Smooth muscle cell of the brain vasculature (primary cell): ENCODE data around the gene TIMP2.
A peak's percentile ranks its signal among the peaks of the same experiment; 100 is the strongest.

Source experiments
- DNase-seq: peaks from one replicate; pipeline ENCODE4 v3.0.0-alpha.2; 2012; ENCODE audit warnings: low read depth, low spot score

TIMP2 gene

GRCh38 chr17:78839235-78839761 is 85.9 kb downstream of the TIMP2 start:
- DNase-seq, result no peak

GRCh38 chr17:78838574-78839005 is 86.6 kb downstream of the TIMP2 start:
- no peak for DNase-seq

GRCh38 chr17:78836420-78837021 is 88.7 kb downstream of the TIMP2 start:
- DNase-seq, result no peak

GRCh38 chr17:78834571-78834970 is 90.6 kb downstream of the TIMP2 start:
- no peak for DNase-seq

- DNase-seq, result no peak
Measured at GRCh38 chr17:78832541-78832810, 92.7 kb downstream of the TIMP2 start.

GRCh38 chr17:78831688-78832540 is 93.3 kb downstream of the TIMP2 start:
- DNase-seq, result no peak

GRCh38 chr17:78829477-78829876 is 95.7 kb downstream of the TIMP2 start:
- DNase-seq, result no peak

GRCh38 chr17:78828470-78829185 is 96.6 kb downstream of the TIMP2 start:
- no peak for DNase-seq

GRCh38 chr17:78826836-78827509 is 98.2 kb downstream of the TIMP2 start:
- no peak for DNase-seq

- DNase-seq, result no peak
Measured at GRCh38 chr17:78826421-78826820, 98.8 kb downstream of the TIMP2 start.

GRCh38 chr17:78825696-78826095 is 99.5 kb downstream of the TIMP2 start:
- DNase-seq, result no peak

GRCh38 chr17:78824240-78824639 is 100.9 kb downstream of the TIMP2 start:
- no peak for DNase-seq

- DNase-seq, result no peak
Measured at GRCh38 chr17:78823282-78824046, 101.7 kb downstream of the TIMP2 start.

GRCh38 chr17:78822552-78822951 is 102.6 kb downstream of the TIMP2 start:
- DNase-seq, result peak; percentile 49

GRCh38 chr17:78821961-78822360 is 103.2 kb downstream of the TIMP2 start:
- no peak for DNase-seq

GRCh38 chr17:78820841-78821240 is 104.3 kb downstream of the TIMP2 start:
- no peak for DNase-seq

GRCh38 chr17:78819806-78820792 is 105.1 kb downstream of the TIMP2 start:
- no peak for DNase-seq

GRCh38 chr17:78819402-78819801 is 105.8 kb downstream of the TIMP2 start:
- DNase-seq, result no peak

- DNase-seq, result no peak
Measured at GRCh38 chr17:78818932-78819331, 106.3 kb downstream of the TIMP2 start.
